GM10266 (cell line): ENCODE data around the gene ZNHIT2.

Source experiments
- DNase-seq: peaks from one replicate; pipeline ENCODE4 v3.0.0; 2012; ENCODE audit errors: extremely low spot score
- CTCF ChIP-seq: IDR thresholded peaks from 2 replicates; pipeline ENCODE4 v1.5.1; 2012; ENCODE audit warnings: mild to moderate bottlenecking, low read depth; ENCODE audit not compliant: control insufficient read depth, insufficient read depth; ENCODE audit errors: missing control alignments

The ZNHIT2 gene

DNA sequence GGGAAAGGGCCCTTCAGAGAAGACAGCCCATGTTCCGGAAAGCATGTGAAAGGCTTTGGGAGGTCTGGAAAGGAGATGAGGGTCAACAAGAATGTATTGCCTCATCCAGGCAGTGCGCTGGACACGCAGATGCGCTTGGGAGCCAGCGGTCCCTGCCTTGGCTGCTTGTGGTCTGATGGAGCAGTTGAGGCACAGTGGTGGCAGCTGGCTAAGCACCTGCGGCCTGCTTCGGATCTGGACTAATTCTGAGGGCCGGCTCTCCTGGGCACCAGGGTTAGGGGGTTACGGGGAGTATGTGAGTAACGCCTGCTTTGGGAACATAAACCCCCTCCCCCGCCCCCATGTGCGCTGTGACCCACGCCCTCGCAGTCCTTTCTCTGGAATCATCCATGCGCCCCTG lies 10.4 kb downstream of the ZNHIT2 start:
- DNase-seq: no peak
- TF ChIP-seq CTCF: no peak

DNA sequence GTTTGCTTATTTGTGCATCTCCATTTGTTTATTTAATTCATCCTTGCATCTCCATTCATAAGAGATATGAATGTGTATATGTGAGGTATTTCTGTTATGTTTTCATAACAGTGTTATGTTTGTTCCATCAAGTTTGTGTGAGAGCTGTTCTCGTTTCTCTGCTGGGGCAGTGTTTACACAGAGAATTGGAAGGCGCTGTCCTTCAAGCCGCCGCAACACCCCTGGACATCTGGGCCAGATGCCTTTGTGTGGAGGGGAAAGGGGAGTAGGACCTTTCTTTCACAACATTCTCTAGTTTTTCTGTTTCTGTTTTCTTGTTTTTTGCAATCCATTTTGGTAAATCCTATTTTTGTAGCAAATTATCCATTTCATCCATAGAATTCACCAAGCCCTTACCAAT lies 12.9 kb downstream of the ZNHIT2 start:
- no peak for DNase-seq
- TF ChIP-seq CTCF: no peak

DNA sequence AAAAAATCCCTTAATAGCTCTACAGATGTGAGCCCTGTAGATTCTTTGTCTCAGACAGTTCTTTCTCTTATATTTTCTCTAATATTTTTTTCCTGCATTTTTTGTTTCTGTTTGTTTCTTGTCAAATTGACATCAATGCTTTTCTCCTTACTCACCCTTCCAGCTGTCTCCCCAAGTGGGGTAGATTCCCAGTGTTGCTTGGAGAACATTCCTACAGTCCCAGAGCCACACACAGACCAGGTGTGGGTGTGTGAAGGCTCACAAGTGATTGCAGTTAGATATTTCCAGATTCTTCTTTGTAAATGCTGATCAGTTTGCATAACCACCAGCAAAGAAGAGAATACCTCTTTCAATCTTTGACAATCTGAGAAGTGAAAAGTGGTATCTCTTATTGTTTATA lies 14.0 kb downstream of the ZNHIT2 start:
- no peak for DNase-seq
- no peak for TF ChIP-seq CTCF

DNA sequence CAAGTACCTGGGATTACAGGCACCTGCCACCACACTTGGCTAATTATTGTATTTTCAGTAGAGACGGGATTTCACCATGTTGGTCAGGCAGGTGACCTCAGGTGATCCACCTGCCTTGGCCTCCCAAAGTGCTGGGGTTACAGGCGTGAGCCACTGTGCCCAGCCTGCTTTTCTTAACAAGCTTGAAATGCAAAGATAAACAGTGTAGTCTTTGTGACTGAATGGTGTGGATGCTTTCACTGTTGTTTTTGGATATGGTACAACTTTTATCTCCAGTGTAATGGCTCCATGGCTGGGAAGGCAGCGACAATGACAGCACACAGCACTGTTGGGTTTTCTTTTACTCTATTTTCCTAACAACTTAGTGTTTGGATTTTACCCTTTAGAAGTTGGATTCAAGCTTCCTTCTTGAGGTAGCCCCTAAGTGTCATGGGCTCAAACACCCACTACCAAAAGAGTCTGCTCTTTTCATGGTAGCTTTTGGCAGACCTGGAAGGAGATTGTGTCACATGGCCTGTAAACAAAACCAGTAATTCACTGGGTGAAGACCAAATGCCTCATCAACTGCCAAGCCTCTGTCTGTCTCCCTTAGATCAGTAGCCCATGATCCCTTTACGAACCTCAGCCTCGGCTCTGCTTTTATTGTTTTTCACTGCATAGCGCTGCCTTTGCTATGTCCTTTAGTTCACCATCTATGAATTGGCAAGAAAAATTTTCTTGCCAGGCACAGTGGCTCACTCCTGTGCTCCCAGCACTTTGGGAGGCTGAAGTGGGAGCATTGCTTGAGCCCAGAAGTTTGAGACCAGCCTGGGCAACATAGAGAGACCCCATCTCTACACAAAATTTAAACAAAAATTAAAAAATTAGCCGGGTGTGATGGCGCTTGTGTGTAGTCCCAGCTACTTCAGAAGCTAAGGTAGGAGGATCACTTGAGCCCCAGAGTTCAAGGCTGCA lies 15.1 kb downstream of the ZNHIT2 start:
- TF ChIP-seq CTCF: no peak

GRCh38 chr11:65100674-65101350 lies 16.7 kb downstream of the ZNHIT2 start:
- TF ChIP-seq CTCF: no peak
- no peak for DNase-seq

More for the DNA sequence above, 15.1 kb downstream of the ZNHIT2 start:
- no peak for DNase-seq

DNA sequence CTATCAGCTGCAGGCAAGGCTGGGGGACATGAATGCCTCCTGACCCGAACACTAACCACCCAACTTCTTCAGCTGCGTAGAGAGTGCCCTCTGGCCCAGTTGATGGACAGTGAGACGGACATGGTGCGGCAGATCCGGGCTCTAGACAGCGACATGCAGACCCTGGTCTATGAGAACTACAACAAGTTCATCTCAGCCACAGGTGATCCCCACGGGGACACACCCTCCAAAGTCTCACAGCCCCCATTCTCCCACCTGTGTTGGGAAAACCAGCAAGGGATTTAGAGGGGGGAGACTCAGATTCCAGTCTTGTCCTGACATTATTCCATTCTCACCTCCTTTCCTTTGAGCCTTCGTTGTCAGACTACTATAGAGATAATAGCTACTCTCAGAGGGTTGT lies 20.6 kb downstream of the ZNHIT2 start:
- DNase-seq: no peak

More for the DNA sequence above, 20.6 kb downstream of the ZNHIT2 start:
- no peak for TF ChIP-seq CTCF
